Measurements from ENCODE around the gene QRFP.
A peak's percentile ranks its signal among the peaks of the same experiment; 100 is the strongest.

The QRFP gene

DNA sequence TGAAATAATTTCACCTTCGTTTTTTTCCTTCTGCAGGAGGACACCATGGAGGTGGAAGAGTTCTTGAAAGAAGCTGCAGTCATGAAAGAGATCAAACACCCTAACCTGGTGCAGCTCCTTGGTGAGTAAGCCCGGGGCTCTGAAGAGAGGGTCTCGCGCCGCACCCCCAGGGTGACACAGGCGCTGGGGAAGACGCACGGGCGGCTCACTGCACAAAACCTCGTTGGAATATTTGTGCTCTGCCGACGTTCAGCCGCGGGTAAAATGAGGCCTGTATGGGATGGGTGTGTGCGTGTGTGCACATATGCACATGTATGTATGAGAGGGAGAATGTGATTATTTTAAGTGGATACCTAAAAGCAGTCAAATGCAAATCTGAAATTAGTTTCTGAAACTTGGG lies 24.5 kb downstream of the QRFP start:
- no peak for DNase-seq (ENCODE audit: low read depth in 2 of 2)

DNA sequence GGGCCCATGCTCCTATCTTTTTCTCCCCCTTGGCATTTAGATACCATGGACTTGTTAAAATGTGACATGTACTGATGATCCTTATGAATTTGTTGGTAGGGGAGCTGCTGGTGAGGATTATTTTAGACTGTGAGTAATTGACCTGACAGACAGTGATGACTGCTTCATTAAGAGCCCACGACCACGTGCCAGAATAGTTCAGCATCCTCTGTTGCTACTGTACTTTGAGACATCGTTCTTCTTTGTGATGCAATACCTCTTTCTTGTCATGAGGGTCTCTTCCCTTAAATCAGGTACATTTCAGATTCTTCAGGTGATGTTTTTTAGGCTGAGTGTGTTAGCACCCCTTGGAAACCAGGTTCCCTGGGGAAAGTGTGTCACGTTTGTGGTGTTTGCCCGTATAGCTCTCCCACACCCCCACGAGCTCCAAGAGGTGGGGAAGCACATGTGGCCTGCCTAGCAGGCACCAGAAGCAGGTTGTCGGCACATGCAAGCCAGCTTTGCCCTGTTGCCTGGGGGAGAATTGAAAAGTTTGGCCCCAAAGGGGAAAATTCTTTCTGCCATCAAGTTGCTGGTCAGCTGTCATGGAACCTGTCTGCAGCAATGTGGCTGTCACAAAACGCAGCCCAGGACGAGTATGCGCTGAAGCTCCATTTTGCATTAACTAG lies 25.1 kb downstream of the QRFP start:
- DNase-seq (ENCODE audit: low read depth in 2 of 2): no peak

DNA sequence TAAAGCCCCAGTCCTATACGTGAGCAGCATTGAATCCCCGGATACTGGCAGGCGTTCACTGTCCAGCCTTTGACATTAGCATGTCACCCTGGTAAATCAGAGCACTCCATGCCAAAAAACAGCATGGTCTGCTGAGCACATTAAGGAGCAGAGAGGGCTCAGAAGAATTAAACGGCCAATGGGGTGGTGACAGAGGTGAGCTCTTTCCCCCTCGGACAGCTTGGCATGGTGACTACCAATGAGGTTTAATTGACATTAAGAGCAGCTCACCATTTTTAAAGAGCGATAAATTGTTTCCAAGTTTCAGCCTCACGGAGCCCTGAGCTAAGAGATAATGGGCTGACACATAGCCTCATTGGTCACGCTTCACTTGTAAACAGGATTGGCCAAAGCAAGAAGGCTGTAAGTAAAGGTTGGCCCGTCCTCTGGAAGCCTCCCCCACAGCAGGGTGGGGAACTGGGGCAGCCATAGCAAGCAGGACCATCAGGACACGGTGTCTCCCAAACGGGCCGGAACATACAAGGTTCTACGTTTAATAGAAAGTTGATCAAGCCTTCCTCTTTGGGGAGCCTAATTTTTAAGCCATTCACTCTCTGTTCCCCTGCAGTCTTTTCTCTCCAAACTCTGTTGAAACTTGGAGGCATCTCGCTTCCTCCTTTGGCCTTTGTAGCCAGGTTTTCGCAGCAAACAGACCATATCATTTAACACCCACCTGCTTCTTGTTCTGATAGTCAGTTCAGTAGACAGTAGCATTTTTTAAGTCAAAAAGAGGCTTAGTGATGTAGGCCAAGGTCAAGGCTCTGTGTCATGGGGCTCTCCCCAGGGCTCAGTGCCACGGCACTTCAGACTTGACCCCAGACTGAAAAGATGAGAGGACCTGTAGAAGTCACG lies 25.9 kb downstream of the QRFP start:
- no peak for DNase-seq (ENCODE audit: low read depth in 2 of 2)

DNA sequence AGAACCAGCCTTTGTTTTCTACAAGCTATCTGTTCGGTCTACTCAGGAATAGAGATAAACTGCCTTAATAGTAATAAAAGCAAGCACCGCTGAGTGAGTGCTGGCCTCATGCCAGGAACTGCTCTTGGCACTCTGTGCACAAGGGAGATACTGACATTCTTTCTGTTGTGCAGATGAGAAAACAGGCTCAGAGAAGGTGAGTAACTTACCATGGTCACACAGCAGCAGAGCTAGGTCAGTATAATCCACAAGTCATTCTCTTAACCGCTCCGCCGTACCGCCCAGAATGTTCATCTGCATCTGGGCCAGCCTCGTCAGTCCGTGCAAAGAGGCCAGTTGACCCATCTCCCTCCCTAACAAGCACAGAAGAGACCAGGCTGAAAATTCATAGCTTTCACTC lies 27.4 kb downstream of the QRFP start:
- DNase-seq (ENCODE audit: low read depth in 2 of 2): no peak

DNA sequence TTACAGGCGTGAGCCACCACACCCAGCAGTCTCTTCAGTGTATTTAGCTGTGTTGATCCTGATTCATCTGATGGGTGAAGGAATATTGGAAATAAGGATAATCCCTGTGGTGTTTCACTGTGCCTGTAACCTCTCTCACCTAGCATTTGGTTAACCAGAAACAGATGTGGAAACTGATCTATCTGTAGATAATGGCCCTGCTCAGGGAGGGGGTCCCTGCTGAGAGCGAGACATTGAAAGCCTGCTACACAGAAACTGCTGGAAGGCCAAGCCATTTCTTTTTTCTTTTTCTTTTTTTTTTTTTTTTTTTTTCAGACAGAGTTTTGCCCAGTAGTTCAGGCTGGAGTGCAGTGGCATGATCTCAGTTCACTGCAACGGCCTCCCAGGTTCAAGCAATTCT lies 28.4 kb downstream of the QRFP start:
- DNase-seq (ENCODE audit: low read depth in 2 of 2): no peak

DNA sequence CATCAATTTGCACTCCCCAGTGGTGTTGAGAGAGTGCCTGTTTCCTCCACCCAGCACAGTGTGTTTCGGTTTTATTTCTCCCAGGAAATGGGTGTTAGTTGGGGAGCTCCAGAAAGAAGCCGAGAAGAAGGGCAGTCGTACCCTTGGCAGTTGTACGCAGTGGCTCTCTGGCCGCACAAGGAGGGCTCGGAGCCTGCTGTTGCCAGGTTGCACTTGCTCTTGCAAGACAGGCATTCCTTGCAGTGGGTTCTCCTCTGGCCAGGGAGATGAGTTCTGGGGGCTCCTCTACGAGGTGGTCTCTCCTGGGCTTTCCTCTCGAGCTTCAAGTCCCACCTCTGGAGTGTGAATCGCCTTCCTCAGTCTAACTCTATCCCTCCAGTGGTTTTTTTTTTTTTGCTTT lies 29.1 kb downstream of the QRFP start:
- no peak for DNase-seq (ENCODE audit: low read depth in 2 of 2)

DNA sequence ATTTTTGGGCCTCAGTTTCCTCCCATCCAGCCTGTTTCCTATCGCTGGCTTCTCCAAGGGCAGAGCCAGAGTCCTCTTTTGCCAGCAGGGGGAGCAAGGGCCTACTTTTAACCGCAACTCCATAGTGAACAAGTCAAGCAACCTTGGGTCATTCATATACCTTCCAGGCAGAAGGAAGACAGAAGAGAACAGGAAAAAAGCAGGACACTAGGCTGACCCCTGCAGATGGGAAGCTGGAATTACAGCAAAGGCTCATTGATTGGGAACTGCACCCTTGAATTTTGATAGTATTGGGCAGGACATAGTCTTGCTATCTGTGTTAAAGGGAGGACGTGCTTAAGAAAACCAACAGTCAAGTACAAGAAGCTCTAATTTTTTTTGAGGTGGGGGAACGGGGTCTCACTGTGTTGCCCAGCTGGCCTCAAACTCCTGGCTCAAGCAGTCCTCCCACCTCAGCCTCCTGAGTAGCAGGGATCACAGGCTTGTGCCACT lies 30.1 kb downstream of the QRFP start:
- peak; percentile 65 to 68 for DNase-seq (ENCODE audit: low read depth in 2 of 2)

DNA sequence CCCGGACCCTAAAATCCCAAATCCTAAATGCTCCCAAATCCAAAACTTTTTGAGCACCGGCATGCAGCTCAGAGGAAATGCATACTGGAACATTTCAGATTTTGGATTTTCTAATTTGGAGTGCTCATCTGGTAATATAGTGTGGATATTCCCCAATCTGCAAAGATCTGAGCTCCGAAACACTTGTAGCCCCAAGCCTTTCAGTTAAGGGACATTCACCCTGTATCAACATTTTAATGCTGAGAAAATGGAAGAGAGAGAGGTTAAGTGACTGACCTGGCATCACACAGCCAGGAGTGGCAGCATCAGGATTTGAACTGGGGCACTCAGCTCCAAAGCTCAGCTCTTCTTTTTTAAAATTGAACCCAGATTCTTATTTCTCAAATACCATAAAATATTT lies 30.7 kb downstream of the QRFP start:
- no peak for DNase-seq (ENCODE audit: low read depth in 2 of 2)

DNA sequence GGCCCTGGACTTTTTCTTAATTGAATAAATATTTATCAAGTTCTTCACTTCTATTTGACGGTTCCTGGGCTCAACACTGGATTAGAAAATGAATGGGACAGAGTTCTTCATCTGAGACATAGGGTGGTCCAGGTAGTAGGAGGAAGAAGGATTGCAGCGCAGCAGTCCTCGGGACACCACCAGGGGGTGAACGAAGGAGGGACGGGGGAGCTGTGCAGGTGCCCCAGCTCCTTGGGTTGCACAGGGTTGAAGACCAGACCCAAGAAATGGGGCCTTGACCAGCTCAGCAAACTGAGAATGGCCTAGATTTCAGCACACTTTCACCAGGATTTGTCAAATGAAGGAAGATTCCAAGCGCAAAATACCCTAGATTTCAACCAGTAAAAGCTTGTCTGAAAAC lies 32.1 kb downstream of the QRFP start:
- no peak for DNase-seq (ENCODE audit: low read depth in 2 of 2)

DNA sequence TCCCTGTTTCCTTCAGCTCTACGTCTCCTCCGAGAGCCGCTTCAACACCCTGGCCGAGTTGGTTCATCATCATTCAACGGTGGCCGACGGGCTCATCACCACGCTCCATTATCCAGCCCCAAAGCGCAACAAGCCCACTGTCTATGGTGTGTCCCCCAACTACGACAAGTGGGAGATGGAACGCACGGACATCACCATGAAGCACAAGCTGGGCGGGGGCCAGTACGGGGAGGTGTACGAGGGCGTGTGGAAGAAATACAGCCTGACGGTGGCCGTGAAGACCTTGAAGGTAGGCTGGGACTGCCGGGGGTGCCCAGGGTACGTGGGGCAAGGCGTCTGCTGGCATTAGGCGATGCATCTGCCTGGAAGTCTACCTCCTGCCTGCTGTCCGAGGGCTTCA lies 33.9 kb downstream of the QRFP start:
- DNase-seq (ENCODE audit: low read depth in 2 of 2): no peak

DNA sequence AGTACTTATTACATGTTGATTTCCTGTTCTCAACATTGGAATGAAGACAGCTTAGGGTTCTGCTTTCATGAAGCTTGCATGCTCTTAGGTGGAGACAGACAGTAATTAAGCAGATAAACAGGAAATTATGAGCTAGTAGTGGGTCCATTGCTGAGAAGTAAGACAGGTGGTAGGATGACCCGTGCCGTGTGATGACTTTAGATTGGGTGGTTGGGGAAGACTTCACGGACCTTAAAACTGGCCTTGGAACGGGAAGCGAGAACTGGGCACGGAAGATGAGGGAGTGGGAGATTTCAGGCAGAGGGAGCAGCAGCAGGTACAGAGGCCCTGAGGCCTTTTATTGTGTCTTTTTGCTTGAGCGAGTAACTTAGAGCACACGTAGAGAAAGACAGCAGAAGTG lies 34.4 kb downstream of the QRFP start:
- DNase-seq (ENCODE audit: low read depth in 2 of 2): no peak

DNA sequence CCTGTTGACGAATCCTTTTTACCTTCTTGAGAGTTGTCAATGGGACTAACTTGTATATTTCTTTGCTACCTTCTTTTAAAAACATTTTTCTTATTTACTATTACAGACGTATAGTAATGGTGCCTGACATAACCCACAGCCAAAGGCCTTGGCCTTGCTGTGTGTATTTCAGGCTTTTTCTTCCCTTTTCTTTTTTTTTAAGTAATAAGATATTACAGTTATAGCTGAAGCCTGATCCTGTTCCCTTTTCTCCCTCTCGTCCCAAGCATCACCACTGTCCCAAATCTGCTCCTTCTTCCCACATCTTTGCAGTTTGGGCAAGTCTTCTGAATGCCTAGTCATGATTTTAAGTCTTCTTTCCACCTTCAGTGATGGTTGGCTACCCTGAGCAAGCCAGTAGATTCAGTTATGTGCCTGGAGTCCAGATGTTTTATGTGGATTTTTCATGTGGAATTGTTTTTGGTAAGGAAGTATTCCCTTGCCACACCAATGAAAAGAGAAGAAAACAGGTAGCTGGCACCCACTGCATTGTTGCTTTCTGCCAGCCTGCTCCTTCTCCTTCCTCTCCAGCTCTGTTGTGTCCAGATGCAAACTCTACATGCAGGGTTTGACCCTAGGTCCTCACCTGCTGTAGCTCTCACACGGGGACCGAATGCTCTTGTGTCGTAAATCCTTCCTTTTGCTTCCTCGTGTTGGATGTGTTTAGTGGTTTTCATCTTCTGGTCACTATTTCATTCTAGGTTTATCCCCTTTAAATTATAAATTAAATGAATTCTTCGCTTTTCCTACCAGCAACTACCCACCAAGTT lies 35.0 kb downstream of the QRFP start:
- DNase-seq (ENCODE audit: low read depth in 2 of 2): no peak

DNA sequence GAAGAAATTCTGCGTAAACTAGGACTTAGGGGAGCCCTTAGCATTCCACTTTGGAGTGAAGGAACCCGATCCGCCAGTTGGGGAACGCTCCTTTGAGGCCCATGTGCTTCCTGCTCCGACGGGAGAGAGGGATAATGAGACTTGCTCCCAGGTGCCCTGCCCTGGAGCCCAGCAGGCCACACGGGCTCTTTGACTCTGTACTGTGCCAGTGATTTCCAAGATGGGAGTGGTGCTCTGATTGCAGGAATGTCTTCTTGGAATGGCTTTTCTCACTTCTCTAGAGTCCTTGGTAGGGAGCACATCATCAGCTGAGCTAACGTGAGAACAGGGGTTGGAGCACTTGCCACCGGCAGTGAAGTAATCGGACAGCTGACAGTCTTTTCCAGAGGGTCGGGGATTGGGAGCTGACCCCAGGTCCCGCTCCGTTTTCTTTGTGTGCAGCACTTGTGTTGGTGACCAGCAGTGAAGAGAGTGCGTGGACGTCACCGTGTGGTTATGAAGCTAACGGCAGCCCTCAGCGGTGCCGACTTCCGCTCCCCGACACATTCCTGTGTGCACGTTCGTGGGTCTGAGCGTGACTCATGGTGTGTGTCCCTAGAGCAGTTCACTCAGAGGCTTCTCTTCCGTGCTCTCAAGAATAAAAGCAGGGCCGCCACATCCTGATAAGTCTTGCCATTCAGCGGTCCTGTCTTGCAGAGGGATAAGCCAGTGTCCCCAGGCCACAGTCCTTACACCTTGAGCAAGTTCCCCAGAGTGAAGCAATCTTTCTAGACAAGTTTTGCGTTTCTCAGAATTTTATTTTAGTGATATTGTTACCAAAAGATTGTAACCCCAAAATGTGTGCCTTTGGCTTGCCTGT lies 35.9 kb downstream of the QRFP start:
- peak; percentile 79 to 82 for DNase-seq (ENCODE audit: low read depth in 2 of 2)

DNA sequence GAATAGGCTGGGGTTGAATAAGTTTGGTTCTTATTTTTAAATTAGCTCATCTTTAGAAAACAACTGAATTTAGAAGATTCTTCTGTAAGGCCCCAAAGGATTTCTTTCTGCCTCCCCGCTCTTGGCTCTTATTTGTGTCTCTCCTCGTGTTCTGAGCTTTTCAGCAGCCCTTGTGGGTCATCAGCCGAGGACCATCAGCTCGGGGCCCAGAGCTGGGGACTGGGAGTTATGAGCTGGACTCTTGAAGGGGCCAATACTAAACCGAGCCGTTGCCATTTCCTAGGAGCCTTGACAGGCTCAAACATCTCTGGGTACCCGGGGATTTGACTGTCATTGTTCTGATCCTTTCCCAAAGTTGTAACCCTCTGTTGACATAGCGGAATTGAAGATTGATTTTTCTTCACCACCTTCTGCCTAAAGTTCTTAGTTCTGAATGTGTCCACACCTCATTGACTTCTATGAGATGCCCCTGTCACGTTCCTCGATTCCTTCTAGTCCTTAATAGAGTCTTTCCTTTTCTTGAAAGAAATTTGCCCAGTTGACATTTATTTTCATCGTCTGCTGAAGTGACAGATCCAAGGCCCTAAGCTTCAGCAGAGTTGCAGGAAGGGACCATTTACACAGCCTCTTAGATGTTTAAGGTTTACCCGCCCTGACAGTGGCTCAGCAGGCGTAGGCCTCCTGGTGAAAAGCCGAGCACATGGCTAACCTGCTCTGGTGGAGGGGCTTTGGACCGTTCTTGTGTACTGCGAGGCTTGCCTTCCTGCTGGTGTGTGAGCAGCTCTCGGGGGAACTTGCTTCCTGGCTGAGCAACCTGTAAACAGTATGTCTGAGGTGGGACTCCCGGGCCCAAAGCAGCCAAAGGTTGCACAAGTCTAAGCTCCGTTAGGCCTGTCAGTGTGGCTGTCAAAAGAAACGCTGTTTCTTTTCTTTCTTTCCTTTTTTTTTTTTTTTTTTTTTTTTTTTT lies 37.6 kb downstream of the QRFP start:
- no peak for DNase-seq (ENCODE audit: low read depth in 2 of 2)

DNA sequence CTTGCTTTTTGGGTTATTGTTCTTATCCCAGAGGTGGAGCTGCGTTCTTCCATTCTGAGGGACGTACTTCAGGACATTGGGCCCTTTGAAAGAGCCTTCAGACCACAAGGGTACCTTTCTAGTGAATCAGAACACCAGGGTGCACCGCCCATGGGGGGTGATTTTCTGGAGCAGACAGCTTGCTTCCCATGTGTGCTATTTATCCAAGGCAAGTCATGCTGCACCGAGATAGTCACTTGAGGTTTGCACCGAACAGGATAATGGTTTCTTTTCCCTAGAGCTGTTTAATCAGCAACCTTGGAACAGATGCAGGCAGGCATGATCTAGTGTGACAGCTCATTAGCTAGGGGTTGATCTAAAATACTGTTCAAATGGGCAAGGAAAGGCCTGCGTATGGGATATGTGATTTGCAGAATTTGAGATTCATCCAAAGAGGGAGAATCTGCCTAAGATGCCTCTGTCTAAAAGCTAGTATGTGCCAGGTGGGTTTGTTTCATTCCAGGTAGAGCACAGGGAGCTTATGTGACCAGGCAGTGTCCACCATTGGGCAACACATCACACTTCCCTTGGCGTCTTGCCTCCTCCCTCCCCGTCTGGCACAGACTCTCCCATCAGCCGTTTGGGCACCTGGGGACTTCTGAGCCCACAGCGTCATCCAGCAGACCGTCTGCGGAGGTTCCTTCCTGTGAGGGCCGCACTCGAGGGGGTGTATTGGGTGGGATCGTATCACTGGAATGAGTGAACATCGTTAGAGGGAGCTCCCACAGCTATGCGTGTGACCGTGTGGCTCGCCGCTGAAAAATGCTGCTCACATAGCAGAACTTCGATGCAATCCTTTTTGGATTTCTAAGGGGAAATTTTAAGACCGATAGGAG lies 38.5 kb downstream of the QRFP start:
- peak in 1 of 2 experiments; percentile 64 for DNase-seq (ENCODE audit: low read depth in 2 of 2)

DNA sequence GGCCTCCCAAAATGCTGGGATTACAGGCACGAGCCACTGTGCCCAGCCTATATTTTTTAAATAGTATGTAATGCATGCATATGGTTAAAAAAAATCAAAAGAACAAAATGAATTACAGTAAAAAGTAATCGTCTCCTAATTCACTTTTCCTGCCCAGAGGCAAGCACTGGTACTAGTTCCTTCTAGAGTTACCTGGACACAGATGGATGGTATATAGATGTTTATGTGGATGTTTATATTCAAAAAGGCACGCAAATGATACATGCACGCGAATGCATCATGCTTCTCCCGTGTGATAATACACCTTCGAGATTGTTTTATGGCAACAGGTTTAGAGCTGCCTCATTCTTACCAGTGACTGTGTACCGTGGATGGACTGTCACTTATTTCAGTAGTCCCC lies 40.1 kb downstream of the QRFP start:
- DNase-seq (ENCODE audit: low read depth in 2 of 2): no peak

DNA sequence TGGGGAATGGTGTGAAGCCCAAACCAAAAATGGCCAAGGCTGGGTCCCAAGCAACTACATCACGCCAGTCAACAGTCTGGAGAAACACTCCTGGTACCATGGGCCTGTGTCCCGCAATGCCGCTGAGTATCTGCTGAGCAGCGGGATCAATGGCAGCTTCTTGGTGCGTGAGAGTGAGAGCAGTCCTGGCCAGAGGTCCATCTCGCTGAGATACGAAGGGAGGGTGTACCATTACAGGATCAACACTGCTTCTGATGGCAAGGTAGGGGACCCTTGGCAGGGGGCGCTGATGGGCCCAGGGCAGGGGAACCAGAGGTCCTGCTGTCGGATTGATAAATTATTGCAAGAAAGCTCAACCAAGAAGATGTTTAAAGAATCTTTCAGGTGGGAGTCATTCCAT lies 41.8 kb downstream of the QRFP start:
- no peak for DNase-seq (ENCODE audit: low read depth in 2 of 2)

DNA sequence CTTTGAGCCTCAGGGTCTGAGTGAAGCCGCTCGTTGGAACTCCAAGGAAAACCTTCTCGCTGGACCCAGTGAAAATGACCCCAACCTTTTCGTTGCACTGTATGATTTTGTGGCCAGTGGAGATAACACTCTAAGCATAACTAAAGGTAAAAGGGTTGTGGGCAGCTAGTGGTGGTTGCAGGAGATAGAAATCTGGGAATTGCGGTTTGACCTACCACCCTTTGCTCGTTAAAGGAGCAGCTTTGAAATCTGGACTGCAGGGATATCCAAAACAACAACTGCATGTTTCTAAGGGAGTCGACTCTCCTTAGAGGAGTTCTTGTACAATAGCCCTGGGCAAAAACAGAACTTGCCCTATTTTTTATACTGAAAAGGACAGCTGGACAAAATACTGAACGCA lies 42.5 kb downstream of the QRFP start:
- DNase-seq (ENCODE audit: low read depth in 2 of 2): no peak

DNA sequence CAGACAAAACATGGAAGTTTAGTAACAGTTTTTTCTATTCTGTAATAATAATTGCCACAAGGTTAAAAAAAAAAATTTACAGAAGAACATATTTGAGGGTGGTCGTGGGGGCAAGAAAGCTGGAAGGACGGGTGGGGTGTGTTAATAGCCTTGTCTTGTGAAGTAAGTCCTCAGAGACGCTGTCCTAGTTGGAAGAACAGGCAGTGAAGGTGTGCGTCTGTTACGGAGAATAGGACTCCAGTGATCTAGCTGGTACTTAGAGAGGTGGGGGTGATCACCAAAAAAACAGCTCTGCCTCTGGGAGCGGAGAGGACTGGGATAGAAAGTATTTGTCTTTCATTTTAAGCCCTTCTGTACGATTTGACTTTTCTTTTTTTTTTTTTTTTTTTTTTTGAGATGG lies 43.8 kb downstream of the QRFP start:
- no peak for DNase-seq (ENCODE audit: low read depth in 2 of 2)

Measured in fibroblast of skin of left biceps (primary cell).